ENCODE data around the gene SAMD11.
"Not testable (repeated sequence)": the region's sequence is repeated elsewhere in the genome, so short reads cannot be mapped to it uniquely, and the experiment has no call there.

The SAMD11 gene

GRCh38 chr1:980137-980571 is 56.4 kb downstream of the SAMD11 start:
- no peak for DNase-seq

GRCh38 chr1:980602-981395 is 57.1 kb downstream of the SAMD11 start:
- no peak for DNase-seq

- DNase-seq: no peak
Measured at GRCh38 chr1:981491-981954, 57.8 kb downstream of the SAMD11 start.

GRCh38 chr1:981955-982558 is 58.3 kb downstream of the SAMD11 start, which contains the start of gene PERM1:
PERM1 (minus strand) TSS chr1:982093; CDS start chr1:981029, 1,064 bp downstream.
- DNase-seq: no peak

- DNase-seq: no peak
Measured at GRCh38 chr1:982765-983436, 59.2 kb downstream of the SAMD11 start.

GRCh38 chr1:983798-984475 is 60.2 kb downstream of the SAMD11 start:
- peak; percentile 64 for DNase-seq

GRCh38 chr1:984476-984814 is 60.7 kb downstream of the SAMD11 start:
- DNase-seq: no peak

GRCh38 chr1:985126-985525 is 61.4 kb downstream of the SAMD11 start:
- no peak for DNase-seq

GRCh38 chr1:988061-988460 is 64.3 kb downstream of the SAMD11 start:
- not testable (repeated sequence) for DNase-seq

GRCh38 chr1:991275-991674 is 67.6 kb downstream of the SAMD11 start:
- DNase-seq: not testable (repeated sequence)

- DNase-seq: no peak
Measured at GRCh38 chr1:991895-992294, 68.2 kb downstream of the SAMD11 start.

- no peak for DNase-seq
Measured at GRCh38 chr1:992362-992761, 68.6 kb downstream of the SAMD11 start.

GRCh38 chr1:993379-993995 is 69.8 kb downstream of the SAMD11 start:
- no peak for DNase-seq

All from OCI-M1 (cell line).